Measurements from ENCODE around the gene TYMS. TPM values are rescaled to one million over a fixed set of nuclear protein-coding genes. Genes with fewer than 3 reads are reported as not detected.

TYMS gene
- total and polyA plus RNA-seq, 2 donors (not counting 3 experiments of a cell fraction or from before 2014, with no cell fraction given): 136 to 200 TPM

- CTCF ChIA-PET: interaction anchor here (0.6 to 2.1 kb wide), 23 partner anchors 8 to 445 kb away, joined by 3 to 33 read pairs (median 5); partner anchors contain the start of genes THOC1 and TYMS
- intact Hi-C loops (cut with micrococcal nuclease): loop anchor here (2.0 kb wide), 1 partner anchor 54 kb away; no protein-coding TSS in a partner anchor
- H3K27ac ChIP-seq (ENCODE audit: insufficient read depth, low read depth, low read length): no peak overlapping the region
Measured at GRCh38 chr18:713135-713490, 55.7 kb downstream of the TYMS start.

More at GRCh38 chr18:713135-713490, 55.7 kb downstream of the TYMS start:
- H3K9me1 ChIP-seq (replicated peaks; ENCODE audit: control insufficient read depth, extremely low read depth, insufficient read depth, low read length): no peaks in the 10 kb centered on the region
- peak overlapping the region; percentile 74 for H2AFZ ChIP-seq (ENCODE audit: low read depth, low read length)
- no peak overlapping the region for H3K9ac ChIP-seq (replicated peaks; ENCODE audit: extremely low read depth, insufficient read depth, low read length)
- H4K20me1 ChIP-seq (replicated peaks; ENCODE audit: control insufficient read depth, extremely low read depth, insufficient read depth, low read length): no peaks in the 10 kb centered on the region
- DNase-seq (ENCODE audit: low read depth, low spot score): no peak
- POLR2A ChIA-PET: interaction anchor here (0.6 to 1.3 kb wide), 3 partner anchors 10 to 117 kb away, joined by 3 to 6 read pairs (median 4); no protein-coding TSS in a partner anchor
- H3K4me2 ChIP-seq (ENCODE audit: insufficient read depth, low read length): peak overlapping the region; percentile 54
- no peaks in the 10 kb centered on the region for H3K9me3 ChIP-seq (replicated peaks; ENCODE audit: control insufficient read depth, insufficient read depth, low read length)
- TF ChIP-seq GATA2 (IDR thresholded peaks at IDR 0.05; ENCODE audit: insufficient read depth, insufficient read length, low read depth, low read length) (no peak), JUN (IDR thresholded peaks at IDR 0.05; ENCODE audit: borderline replicate concordance, insufficient read depth, insufficient read length, low read depth) (no peak), MYC (IDR thresholded peaks at IDR 0.05; ENCODE audit: low read depth, low read length) (no peak), FOS (IDR thresholded peaks at IDR 0.05; ENCODE audit: borderline replicate concordance, insufficient read depth, low read length) (no peak), EZH2 (IDR thresholded peaks at IDR 0.05; ENCODE audit: borderline replicate concordance, low read depth, low read length, severe bottlenecking) (no peak), POLR2AphosphoS5 (IDR thresholded peaks at IDR 0.05; ENCODE audit: insufficient read depth, low read depth, low read length) (no peak), MAX (IDR thresholded peaks at IDR 0.05; ENCODE audit: insufficient read depth, insufficient read length) (no peak), POLR2A (IDR thresholded peaks at IDR 0.05; ENCODE audit: low read depth, low read length) (no peak)
- TF ChIP-seq, protein P1, sequence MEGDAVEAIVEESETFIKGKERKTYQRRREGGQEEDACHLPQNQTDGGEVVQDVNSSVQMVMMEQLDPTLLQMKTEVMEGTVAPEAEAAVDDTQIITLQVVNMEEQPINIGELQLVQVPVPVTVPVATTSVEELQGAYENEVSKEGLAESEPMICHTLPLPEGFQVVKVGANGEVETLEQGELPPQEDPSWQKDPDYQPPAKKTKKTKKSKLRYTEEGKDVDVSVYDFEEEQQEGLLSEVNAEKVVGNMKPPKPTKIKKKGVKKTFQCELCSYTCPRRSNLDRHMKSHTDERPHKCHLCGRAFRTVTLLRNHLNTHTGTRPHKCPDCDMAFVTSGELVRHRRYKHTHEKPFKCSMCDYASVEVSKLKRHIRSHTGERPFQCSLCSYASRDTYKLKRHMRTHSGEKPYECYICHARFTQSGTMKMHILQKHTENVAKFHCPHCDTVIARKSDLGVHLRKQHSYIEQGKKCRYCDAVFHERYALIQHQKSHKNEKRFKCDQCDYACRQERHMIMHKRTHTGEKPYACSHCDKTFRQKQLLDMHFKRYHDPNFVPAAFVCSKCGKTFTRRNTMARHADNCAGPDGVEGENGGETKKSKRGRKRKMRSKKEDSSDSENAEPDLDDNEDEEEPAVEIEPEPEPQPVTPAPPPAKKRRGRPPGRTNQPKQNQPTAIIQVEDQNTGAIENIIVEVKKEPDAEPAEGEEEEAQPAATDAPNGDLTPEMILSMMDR (IDR thresholded peaks at IDR 0.05; ENCODE audit: extremely low read depth in 1 of 2, insufficient read depth in 1 of 2, low read depth in 1 of 2, low read length in 2 of 2): no peak
- no peaks in the 10 kb centered on the region for H3K27me3 ChIP-seq (ENCODE audit: control insufficient read depth in 2 of 2, insufficient read depth in 2 of 2, low read length in 2 of 2)
- H3K36me3 ChIP-seq (ENCODE audit: control insufficient read depth in 2 of 2, extremely low read depth in 1 of 2, insufficient read depth in 2 of 2, low read length in 2 of 2): peaks cover 2 to 3% of the 10 kb centered on the region in 2 experiments
- dilution Hi-C loops (cut with MboI; ENCODE audit: extremely low pct_ligation_motif_present, low sequenced_read_pairs): no loop called here
- FAIRE-seq: no peak
- H3K79me2 ChIP-seq (ENCODE audit: control insufficient read depth, insufficient read depth, low read length): peaks cover 34% of the 10 kb centered on the region
- BruUV-seq (replicated peaks): no TSS peak
- H3K4me1 ChIP-seq (ENCODE audit: control insufficient read depth, extremely low read depth, insufficient read depth, low read length): peaks cover 5% of the 10 kb centered on the region
- peak overlapping the region in 2 of 3 experiments; percentile 32 to 74 for H3K4me3 ChIP-seq (replicated peaks in 1 of 3; ENCODE audit: insufficient read depth in 1 of 3, low read depth in 1 of 3, low read length in 3 of 3)
